HG02840 (cell line): ENCODE results near the gene PDE1A.
"Not testable (repeated sequence)": the region's sequence is repeated elsewhere in the genome, so short reads cannot be mapped to it uniquely, and the experiment has no call there.

Experiments used
- ATAC-seq: cut with Tn5 transposase; IDR thresholded peaks from one replicate; pipeline ENCODE4 v1.9.1; 2021; ENCODE audit warnings: mild to moderate bottlenecking, moderate library complexity, moderate number of reproducible peaks; ENCODE audit not compliant: unreplicated experiment, low FRiP score

Gene PDE1A

DNA sequence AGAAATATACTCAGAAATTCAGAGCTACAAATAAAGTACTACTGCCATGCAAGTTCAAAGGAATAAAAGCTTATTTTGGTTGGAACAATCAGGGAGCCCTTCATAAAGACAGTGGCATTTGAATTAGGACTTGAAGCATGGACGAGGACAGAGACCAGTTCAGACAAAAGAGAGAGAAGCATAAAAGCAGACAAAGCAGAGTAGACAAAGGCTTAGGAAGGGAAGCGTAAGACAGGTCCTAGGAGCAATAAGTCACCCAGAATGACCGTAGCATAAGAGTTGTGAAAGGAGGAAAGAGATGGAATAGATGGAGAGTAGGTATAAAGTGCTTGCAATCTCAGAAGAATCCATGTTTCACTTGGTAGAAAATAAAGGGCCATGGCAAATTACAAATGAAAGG, 14.0 kb downstream of the PDE1A start:
- ATAC-seq: no peak

DNA sequence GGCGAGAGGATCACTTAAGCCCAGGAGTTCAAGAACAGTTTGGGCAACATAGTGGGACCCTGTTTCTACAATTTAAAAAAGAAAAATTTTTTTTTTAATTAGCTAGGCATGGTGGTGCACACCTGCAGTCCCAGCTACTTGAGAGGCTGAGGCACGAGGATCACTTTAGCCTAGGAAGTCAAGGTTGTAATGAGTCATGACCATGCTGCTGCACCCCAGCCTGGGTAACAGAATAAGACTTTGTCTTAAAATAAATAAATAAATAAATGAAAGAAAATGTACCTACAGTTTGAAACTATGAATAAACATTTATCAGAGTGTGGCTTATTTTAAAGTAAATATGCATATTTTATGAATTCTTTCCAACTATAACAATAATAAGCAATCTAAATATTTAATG, 16.7 kb downstream of the PDE1A start:
- ATAC-seq: no peak

DNA sequence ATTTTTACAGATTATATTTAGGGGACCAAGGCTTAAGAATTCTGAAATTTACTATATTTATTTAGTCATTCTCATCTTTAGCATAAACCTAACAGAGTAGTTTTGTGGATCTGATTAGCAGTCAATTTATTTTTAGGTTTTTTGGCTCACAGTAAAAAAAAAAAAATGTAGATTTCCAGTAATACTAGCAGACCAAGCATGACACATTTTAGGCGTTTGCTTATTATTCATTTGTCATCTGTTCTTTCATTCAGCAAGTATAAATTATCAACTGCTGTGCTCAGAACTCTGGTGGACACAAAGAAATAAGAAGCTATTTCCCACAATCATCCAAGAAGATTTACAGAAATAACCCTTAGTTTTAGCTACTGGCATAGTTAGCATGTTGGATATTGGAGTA, 20.6 kb downstream of the PDE1A start:
- ATAC-seq: no peak

DNA sequence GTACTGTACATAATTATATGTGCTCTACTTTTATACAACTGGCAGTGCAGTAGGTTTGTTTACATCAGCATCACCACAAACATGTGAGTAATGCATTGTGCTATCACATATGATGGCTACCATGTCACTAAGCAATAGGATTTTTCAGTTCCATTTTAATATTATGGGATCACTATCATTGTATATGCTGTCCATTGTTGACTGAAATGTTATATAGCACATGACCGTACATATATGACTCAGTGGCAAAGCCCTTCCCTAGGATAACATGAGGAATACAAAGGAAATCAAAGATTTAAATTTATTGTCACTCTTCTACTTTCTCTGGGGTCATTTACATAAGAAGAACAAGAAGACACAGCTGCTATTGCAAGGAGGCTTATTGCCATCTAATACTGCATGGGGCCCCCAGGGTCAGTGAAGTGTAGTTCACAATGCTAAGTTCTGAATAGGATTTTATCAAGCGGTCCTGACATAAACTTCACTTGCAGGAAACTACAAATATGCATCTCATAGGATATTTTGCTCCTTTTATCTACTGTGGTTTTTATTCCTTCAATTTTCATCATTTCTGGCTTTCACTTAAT, 21.8 kb downstream of the PDE1A start:
- no peak for ATAC-seq

DNA sequence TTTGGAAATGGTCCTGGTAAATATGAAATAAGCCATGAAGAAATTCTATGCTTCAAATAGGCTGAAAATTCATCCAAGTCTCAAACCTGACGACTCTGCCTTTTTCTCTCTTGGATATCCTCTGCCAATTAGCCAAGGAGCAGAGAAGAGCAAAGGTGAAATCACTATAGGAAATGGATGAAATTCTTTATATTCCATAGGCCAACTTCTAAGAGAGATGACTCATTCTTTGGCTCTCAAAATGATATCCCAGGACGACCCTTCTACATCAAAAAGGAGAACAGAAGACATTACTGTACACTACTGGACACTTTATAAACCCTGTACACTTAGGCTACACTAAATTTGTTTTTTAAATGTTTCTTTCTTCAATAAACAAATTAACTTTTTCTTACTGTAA, 22.7 kb downstream of the PDE1A start:
- ATAC-seq: no peak

DNA sequence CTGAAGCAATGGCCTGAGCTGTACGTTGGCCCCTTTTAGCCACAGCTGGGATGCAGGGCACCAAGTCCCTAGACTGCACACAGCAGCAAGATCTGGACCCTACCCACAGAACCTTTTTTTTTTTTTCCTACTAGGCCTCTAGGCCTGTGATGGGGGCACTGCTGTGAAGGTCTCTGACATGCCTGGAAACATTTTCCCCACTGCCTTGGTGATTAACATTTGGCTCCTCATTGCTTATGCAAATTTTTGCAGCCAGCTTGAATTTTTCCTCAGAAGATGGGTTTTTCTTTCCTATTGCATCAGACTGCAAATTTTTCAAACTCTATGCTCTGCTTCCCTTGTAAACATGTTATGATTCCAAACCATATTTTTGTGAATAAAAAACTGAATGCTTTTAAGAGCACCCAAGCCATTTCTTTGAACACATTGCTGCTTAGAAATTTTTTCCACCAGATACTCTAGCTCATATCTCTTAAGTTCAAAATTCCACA, 33.5 kb downstream of the PDE1A start:
- ATAC-seq: no peak

DNA sequence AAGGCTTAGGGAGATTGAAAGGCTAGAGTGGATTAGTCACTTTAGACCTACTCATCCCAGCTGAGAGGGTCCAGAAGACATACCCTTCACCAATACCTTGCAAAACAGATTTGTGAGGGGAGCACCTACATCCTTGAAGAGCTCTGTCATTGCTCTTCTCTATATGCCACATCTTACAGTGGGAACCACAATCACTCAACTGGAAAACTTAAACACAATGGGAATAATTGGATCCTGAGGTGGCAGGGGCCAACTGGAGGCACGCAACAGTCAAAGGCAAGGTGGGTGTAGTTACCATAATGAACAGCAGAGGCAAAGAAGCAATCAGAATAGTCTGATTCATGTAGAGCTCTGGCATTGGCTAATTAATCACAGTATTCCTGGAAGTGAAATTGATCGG, 35.4 kb downstream of the PDE1A start:
- ATAC-seq: no peak

DNA sequence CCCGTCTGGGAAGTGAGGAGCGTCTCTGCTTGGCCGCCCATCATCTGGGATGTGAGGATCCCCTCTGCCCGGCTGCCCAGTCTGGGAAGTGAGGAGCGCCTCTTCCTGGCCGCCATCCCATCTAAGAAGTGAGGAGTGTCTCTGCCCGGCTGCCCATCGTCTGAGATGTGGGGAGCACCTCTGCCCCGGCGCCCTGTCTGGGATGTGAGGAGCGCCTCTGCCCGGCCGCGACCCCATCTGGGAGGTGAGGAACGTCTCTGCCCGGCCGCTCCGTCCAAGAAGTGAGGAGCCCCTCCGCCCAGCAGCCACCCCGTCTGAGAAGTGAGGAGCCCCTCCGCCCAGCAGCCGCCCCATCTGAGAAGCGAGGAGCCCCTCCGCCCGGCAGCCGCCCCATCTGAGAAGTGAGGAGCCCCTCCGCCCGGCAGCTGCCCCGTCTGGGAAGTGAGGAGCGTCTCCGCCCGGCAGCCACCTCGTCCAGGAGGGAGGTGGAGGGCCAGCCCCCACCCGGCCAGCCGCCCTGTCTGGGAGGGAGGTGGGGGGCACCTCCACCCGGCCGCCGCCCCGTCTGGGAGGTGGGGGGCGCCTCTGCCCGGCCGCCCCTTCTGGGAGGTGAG, 40.5 kb downstream of the PDE1A start:
- ATAC-seq: not testable (repeated sequence)

DNA sequence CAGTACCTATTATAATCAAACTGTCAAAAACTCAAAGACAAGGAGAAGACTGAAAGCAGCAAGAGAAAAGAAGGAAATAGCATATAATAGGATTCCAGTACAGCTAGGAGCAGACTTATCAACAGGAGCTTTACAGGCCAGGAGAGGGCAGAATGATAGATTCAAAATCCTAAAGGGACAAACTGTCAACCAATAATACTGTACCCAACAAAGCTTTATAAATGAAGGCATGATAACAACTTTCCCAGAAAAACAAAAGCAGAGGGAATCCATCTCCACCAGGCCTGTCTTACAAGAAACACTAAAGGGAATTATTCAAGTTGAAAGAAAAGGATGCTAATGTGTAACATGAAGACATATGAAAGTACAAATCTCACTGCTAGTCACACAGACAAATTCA, 42.0 kb downstream of the PDE1A start:
- ATAC-seq: no peak

DNA sequence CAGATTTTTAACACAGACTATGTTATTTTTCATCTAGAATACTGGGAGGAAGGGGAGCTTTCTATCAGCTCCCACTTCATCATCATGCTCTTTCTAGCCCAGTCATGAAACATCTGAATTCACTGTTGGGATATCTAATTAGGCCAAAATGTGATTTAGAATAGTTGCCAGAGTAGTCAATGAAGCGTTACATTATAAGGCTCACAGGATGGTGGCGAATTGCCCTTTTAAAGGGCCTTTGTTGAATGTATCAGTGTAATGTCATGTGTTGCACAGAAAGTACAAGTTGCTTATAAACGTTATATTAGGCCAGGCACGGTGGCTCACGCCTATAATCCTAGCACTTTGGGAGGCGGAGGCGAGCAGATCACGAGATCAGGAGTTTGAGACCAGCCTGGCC, 45.6 kb downstream of the PDE1A start:
- no peak for ATAC-seq

DNA sequence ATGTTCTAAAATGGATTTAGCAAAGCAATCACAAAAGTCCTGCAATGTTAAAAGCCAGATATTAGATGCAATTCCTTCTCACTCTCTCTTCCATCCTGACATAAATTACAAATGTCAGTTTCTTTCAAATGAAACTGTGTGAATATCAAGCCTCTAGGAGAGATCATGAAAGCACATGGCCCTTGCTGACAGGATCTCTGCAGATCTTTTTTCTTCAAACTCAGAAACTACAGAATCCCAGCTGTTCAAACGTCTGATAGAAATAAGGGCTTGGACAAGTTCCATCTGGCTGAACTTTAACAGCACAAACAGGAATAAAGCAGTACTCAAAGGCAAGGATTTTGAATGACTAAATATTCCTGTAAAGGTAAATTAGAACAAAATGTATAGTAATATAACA, 47.6 kb downstream of the PDE1A start:
- ATAC-seq: no peak

DNA sequence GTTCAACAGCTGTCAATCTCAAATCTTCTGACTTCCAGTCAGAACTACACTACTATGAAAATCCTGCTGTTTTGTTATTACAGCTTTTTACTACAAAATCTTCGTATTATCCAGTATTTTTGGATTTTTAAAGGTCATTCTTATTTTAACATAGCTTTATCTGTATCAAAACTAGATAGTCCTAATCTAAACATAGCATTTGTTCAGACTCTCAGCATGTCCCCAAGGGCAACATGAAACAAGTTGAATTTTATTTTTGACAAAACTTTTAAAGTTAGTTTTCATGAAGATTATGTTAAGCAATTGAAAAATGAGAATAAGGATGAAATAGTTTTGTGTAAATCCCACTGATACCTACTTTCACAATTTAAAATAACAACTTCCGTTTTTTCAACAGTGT, 48.1 kb downstream of the PDE1A start:
- ATAC-seq: no peak

DNA sequence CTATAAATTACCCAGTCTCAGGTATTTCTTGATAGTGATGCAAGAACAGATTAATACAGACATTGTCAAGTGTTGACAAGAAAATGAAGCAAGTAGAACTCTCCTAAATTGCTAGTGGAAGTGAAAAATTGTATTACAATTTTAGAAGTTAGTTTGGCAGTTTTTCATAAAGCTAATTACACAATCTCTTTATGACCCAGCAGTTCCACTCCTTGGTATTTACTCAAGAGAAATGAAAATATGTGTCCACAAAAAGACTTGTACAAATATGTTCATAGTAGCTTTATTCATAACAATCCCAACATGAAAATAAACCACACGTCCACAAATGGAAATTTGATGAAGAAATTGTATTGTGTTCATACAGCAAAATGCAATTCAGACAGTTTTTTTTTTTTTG, 49.4 kb downstream of the PDE1A start:
- ATAC-seq: no peak

DNA sequence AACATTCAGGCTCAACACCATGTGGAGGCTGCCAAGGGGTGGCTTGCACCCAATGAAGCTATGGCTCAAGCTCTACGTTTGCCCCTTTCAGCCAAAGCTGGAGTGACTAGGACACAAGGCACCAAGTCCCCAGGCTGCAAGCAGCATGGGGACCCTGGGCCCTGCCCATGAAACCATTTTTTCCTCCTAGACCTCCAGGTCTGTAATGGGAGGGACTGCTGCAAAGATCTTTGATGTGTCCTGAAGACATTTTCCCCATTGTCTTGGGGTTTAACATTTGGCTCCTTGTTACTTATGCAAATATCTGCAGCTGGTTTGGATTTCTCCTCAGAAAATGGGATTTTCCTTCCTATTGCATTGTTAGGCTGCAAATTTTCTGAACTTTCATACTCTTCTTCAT, 51.0 kb downstream of the PDE1A start:
- ATAC-seq: no peak

DNA sequence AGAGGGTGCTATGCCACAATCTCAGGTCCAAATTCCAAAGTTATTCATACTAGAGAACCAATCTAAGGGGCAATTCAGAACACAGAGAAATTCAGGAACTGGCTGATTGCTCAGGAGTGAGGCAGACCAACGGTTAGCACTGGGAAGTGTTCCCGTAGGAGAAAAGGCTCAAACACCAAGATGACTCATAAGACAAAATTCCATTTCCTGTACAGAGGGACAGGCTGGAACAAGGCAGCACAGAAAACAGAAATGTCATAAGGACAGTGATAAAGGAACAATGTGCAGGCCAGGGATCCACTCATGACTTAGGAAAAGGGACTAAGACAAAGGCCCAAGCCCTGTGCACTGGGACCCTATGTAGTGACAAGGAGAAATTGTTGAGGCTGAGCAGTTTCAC, 54.2 kb downstream of the PDE1A start:
- ATAC-seq: no peak

DNA sequence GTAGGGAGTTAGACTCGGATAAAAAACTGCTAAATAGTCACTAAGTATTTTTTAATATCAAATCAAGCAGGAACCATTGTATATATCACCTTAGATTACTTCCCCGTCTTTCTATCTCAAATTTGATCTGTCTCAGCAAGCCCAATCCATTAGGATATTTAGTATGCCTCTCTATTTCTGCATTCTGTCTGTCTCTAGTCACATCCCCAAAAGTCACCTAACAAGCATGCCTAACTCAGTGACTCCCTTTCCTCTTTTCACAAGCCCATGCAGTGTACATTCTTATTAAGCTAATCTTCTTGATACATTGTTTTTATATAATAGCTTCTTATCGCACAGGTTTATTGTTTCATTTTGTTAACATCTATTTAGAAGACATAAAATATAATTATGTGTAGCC, 57.8 kb downstream of the PDE1A start:
- ATAC-seq: no peak

DNA sequence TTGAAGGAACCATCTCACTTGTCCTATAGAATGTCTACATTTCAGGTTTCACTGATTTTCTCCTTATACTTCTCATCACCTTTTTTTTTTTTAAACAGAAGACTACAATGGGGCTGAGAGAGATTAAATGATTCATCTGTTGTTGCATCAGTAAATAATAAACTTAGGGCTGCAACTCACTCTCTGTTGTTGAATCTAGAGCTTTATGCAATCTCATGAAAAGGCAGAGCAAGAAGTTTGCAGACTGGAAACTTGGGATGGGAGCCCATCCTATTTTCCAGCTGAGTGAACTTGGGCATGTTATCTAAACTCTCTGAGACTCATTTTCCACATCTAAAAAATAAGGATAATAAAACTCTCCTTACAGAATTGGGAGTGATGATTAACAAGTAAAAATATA, 58.4 kb downstream of the PDE1A start:
- ATAC-seq: no peak

DNA sequence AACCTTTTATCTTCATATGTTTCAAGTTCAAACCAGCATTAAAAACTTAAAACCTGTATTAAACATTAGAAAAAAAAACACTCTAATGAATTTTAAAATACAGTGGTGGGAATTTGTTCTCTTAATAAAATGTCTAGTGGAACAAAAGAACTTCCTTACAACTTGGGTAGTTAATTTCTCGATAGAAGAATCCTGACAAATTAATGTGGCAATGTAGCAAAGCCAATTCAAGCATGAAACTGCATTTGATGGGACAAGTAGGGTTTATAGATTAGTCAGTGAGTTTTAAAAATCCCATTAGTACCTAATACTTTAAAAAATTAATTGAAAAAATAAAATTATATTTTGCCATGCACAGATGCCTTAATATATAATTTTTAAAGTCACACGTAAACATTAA, 59.4 kb downstream of the PDE1A start:
- ATAC-seq: no peak

DNA sequence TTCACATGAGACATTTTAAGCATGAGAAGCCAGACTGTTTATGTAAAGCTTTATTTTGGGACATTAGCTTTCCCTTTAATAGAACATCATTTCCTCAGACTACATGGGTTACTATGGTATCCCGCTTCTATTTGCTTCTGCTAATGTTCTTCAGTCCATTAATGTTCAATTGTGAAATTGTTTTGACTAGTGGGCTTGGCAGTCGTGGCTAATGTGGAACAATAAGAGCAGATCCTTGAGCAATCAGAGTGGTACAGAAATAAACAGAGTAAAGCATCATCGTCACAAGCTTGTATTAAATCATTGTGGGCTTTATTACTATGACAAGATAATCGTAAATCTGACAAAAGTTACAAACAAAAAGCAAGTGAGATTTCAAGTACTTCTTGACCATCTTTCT, 60.2 kb downstream of the PDE1A start:
- no peak for ATAC-seq

DNA sequence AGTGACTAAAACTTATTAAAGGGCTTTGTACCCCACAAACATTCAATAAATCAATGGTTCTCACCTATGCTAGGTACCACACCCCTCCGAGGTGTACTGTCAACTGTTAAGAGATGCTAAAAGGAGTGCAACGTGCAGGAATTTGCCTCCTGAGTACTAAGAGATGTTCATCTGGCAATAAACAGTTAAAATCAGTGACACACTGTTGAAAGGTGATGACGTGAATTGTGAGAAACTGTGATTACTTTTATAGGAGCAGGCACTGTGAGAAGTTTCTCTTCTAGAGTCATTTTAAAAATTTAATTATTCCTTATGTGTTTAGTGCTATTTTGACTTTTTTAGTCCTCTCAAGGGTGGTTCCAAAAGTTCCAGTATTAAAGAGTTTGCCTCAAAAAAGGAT, 61.0 kb downstream of the PDE1A start:
- ATAC-seq: no peak

DNA sequence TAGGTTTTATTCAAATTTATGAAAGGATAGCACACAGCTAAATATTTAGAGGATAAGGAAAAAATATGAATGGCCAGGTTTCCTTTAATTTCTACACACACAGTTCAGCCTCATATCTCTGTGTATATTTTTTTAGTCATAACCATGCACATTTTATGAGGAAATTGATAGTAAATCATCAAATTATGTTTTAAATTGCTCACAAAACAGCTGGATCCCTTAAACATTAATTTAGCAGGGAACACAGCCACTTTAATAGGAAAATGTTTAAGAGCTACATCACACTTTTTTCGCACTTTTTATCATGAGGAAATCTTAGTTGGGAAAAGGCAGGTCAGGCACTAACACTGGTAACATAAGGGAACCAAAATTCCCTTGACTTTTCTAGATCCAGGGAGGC, 65.4 kb downstream of the PDE1A start:
- ATAC-seq: no peak

DNA sequence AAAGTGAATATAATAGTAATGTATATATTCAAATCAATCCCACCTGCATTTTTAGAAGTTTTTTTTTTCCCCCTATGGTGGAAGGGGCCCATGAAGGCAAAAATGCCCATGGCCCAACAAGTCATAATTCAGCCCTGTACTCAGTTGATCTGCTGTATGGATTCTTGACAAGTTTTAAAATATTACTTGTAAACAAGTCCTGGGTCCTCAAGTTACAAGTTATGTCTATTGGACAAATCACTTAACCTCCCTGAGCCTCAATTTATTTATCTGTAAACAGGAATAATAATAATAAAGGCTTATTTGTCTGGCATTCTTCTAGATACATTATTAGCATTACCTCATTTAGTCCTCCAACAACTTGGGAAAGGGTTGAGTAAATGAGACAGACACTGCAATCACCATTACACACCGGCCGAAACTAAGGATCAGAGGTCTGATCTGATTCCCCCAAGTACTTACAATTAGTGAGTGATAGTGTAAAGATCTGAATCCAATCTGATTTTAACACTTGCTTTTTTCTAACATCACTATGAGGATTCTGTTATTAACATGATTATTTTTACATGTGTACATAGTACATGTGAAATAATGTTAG, 66.1 kb downstream of the PDE1A start:
- no peak for ATAC-seq
